Measurements from ENCODE around the gene AAGAB. TPM values are rescaled to one million over a fixed set of nuclear protein-coding genes. Genes with fewer than 3 reads are reported as not detected.

AAGAB gene
- total and polyA plus RNA-seq, 8 donors = 11.2 to 89.5 (median 32.0) TPM

DNA sequence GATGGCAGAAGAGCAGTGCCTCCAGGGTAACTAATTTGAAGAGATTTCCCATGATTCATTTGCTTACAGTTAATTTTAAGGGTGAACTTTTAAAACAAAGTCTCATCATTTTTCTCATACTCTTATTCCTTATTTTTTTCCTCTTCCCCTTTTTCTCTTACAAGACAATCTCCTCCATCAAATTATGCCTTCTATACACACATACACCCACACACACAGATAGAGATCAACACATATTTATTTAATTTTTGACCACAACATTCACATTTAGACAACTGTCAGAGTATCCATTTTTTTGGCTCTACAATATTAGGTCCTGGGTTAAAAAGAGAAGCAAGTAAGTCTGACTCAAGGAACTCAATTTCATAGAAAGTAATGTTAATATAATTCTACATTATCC lies 37.6 kb downstream of the AAGAB start:
- TF ChIP-seq, protein P1, sequence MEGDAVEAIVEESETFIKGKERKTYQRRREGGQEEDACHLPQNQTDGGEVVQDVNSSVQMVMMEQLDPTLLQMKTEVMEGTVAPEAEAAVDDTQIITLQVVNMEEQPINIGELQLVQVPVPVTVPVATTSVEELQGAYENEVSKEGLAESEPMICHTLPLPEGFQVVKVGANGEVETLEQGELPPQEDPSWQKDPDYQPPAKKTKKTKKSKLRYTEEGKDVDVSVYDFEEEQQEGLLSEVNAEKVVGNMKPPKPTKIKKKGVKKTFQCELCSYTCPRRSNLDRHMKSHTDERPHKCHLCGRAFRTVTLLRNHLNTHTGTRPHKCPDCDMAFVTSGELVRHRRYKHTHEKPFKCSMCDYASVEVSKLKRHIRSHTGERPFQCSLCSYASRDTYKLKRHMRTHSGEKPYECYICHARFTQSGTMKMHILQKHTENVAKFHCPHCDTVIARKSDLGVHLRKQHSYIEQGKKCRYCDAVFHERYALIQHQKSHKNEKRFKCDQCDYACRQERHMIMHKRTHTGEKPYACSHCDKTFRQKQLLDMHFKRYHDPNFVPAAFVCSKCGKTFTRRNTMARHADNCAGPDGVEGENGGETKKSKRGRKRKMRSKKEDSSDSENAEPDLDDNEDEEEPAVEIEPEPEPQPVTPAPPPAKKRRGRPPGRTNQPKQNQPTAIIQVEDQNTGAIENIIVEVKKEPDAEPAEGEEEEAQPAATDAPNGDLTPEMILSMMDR (IDR thresholded peaks at IDR 0.05) = no peak
- TF ChIP-seq POLR2A (IDR thresholded peaks at IDR 0.05) = no peak
- TF ChIP-seq EP300 (IDR thresholded peaks at IDR 0.05) = no peak
- TF ChIP-seq POLR2AphosphoS5 (IDR thresholded peaks at IDR 0.05) = no peak
- Histone ChIP-seq H3K4me1 (no peaks in the 10 kb centered on the region), H3K4me3 (no peak overlapping the region), H3K27me3 (no peaks in the 10 kb centered on the region), H3K9me3 (no peaks in the 10 kb centered on the region), H3K27ac (no peak overlapping the region), H3K36me3 (peaks cover 0 to 24% (median 11%) of the 10 kb centered on the region in 4 donors)
- intact Hi-C loops (cut with DNase I; ENCODE audit: low total_unique reads) = no loop called here
- no peak for DNase-seq

DNA sequence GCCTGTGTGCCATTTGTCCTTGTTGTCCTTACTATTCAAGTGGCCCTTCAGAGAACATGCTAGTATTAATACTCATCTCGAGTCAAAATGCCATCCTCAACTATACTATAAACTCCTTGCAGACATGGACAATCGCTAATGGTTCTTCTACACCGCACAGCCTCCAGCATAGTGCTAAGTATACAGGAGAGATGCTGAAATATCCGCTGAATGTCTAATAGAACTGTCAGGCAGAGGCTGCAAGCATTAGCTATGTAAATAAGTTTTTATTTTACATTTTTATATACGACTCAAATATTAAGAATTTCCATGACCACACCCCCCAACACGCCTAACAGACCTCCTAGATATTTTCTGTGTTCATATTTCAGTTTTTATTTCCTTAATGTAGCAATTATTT lies 39.4 kb downstream of the AAGAB start:
- Histone ChIP-seq H3K9me3 (no peaks in the 10 kb centered on the region), H3K27ac (no peak overlapping the region), H3K4me1 (no peaks in the 10 kb centered on the region), H3K36me3 (peaks cover 0 to 21% (median 7%) of the 10 kb centered on the region in 4 donors), H3K27me3 (no peaks in the 10 kb centered on the region), H3K4me3 (no peak overlapping the region)
- WGBS, 5 donors = 85 to 96% (median 89%) methylated on average over 6 of the region's 6 CpGs
- DNase-seq = no peak
- intact Hi-C loops (cut with DNase I; ENCODE audit: low total_unique reads) = no loop called here
- TF ChIP-seq EP300 (IDR thresholded peaks at IDR 0.05) (no peak), POLR2A (IDR thresholded peaks at IDR 0.05) (no peak)

DNA sequence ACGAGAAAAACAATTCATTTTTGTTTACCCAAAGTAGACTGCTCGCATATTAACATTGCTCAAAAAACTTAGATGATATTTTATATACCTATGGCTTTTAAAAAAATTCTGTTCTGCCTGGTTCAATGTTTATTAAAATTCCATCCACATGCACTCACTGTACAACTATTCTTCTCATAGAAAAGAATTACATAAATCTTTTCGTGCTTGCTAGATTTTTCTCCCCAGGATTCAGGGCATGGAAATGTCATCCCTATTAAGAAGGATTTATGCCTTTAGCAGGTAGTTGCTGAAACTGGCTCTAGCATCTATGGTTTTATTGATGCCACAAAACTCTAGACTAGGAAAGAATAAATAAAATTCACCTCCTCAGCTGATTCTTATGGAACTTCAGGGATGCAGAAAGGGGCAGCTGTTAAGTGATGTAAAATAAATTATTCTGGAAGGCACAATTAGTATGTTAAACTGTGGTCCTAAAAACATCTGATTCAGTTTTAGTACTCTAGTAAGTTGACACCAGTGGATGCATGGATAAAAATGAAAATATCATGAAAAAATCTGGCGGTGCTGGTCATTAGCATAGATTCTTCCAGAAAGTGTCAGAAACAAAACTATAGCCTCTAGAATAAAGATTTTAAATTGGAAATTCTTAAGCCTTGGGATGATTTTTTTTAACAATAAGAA lies 41.6 kb downstream of the AAGAB start:
- TF ChIP-seq POLR2AphosphoS5 (IDR thresholded peaks at IDR 0.05) (no peak), EP300 (IDR thresholded peaks at IDR 0.05) (no peak), POLR2A (IDR thresholded peaks at IDR 0.05) (no peak)
- TF ChIP-seq, protein P1 (IDR thresholded peaks at IDR 0.05) = no peak
- Histone ChIP-seq H3K4me1 (no peaks in the 10 kb centered on the region), H3K36me3 (peaks cover 0 to 23% (median 17%) of the 10 kb centered on the region in 4 donors), H3K27me3 (no peaks in the 10 kb centered on the region), H3K4me3 (no peak overlapping the region), H3K27ac (no peak overlapping the region), H3K9me3 (no peaks in the 10 kb centered on the region)
- no peak for DNase-seq
- intact Hi-C loops (cut with DNase I; ENCODE audit: low total_unique reads) = no loop called here
- 78 to 95% (median 91%) methylated on average over 4 of the region's 4 CpGs for WGBS, 5 donors

DNA sequence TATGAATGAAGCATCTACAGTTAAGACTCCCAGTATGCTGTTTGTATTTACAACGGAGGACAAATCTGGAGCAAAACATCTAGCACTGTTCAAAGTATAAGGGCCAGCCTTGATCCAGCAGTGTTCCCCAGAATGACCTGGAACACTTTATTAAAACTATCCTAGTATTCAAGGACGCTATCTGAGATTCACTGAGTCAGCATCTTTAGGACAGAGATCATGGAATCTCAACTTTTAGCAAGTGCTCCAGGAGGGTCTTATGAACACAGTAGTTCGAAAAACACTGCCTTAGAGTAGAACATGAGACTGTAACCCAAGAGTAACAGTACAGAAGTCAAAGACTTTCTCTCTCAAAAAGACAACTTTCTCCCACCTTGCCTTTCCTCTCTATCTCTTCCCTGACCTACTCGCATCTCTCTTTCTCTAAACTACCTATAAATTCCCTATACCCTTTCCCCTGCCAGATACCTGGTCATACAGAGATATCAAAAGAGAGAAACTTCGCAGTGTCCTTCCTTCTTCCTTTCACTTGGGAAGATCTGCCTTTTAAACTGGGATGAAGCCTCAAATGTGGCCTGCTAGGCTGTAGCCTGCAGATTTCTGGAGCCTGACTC lies 43.8 kb downstream of the AAGAB start:
- Histone ChIP-seq H3K27ac (no peak overlapping the region), H3K27me3 (no peaks in the 10 kb centered on the region), H3K36me3 (peaks cover 0 to 38% (median 37%) of the 10 kb centered on the region in 4 donors), H3K4me3 (no peak overlapping the region), H3K9me3 (no peaks in the 10 kb centered on the region), H3K4me1 (no peaks in the 10 kb centered on the region)
- TF ChIP-seq, protein P1 (IDR thresholded peaks at IDR 0.05) = no peak
- no peak for TF ChIP-seq POLR2AphosphoS5 (IDR thresholded peaks at IDR 0.05)
- TF ChIP-seq EP300 (IDR thresholded peaks at IDR 0.05) = no peak
- TF ChIP-seq POLR2A (IDR thresholded peaks at IDR 0.05) = no peak
- no peak for DNase-seq
- 93 to 97% (median 96%) methylated on average over 5 of the region's 5 CpGs for WGBS, 5 donors
- intact Hi-C loops (cut with DNase I; ENCODE audit: low total_unique reads) = no loop called here

DNA sequence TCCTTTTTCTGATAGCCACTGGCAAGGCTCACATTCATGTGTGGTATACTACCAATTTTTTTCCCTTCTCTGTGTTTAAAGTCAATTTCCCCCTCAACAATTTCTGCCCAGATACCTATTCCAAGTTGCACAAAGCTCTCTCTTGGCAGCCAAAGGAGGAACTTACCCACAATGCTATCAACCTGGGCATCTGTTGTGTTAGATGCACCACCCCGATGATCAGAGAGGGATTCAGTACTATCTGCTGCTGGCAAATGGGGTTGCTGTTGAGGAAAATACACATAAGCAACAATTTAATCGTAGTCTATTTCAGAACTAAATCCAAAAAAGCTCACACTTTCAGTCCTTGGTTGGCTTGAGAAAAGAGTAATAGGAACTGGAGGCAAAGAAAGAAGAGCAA lies 46.1 kb downstream of the AAGAB start:
- intact Hi-C loops (cut with DNase I; ENCODE audit: low total_unique reads) = no loop called here
- peaks cover 0 to 57% (median 55%) of the 10 kb centered on the region in 4 donors for H3K36me3 ChIP-seq
- no peak overlapping the region for H3K4me3 ChIP-seq
- no peak for DNase-seq
- TF ChIP-seq EP300 (IDR thresholded peaks at IDR 0.05) (no peak), POLR2AphosphoS5 (IDR thresholded peaks at IDR 0.05) (no peak), POLR2A (IDR thresholded peaks at IDR 0.05) (no peak)
- TF ChIP-seq, protein P1 (IDR thresholded peaks at IDR 0.05) = no peak
- WGBS, 5 donors = 57 to 98% (median 74%) methylated on average over 2 of the region's 2 CpGs
- H3K27ac ChIP-seq = no peak overlapping the region
- H3K9me3 ChIP-seq = no peaks in the 10 kb centered on the region
- no peaks in the 10 kb centered on the region for H3K4me1 ChIP-seq
- H3K27me3 ChIP-seq = no peaks in the 10 kb centered on the region

Data from stomach (tissue), 9 donors.